HepG2 (cell line): ENCODE data around the gene ZKSCAN4. TPM values are rescaled to one million over a fixed set of nuclear protein-coding genes. Genes with fewer than 3 reads are reported as not detected.

Source experiments
- ADNP ChIP-seq: sonication (generic); formaldehyde crosslinking; IDR thresholded peaks from 2 replicates; pipeline ENCODE4 v1.4.0; 2020; ENCODE audit warnings: missing genetic modification reagents
- CC2D1A ChIP-seq: sonication (generic); formaldehyde crosslinking; IDR thresholded peaks from 2 replicates; pipeline ENCODE4 v1.8.1; 2023; ENCODE audit warnings: mild to moderate bottlenecking, missing genetic modification reagents
- GATAD2A ChIP-seq: IDR thresholded peaks from 2 replicates; pipeline ENCODE4 v1.6.1; 2016
- IKZF5 ChIP-seq: IDR thresholded peaks from 2 replicates; pipeline ENCODE4 v1.6.1; 2018; ENCODE audit warnings: missing genetic modification reagents, mild to moderate bottlenecking, missing compliant biosample characterization
- ISX ChIP-seq: sonication (generic); formaldehyde crosslinking; conservative IDR thresholded peaks from 2 replicates; pipeline ENCODE4 v1.5.0; 2020; ENCODE audit warnings: missing genetic modification reagents
- MAZ ChIP-seq, 2 experiments: sonication (generic) in 1 of 2; formaldehyde crosslinking in 1 of 2; IDR thresholded peaks; 2 replicates each; pipeline versions ENCODE4 v1.5.0 to v1.6.1; 2012 to 2020; ENCODE audit warnings: low read depth in 2 of 2, mild to moderate bottlenecking in 2 of 2, borderline replicate concordance in 1 of 2, improper control_type of control experiment in 1 of 2, low read length in 1 of 2, missing genetic modification reagents in 1 of 2, moderate library complexity in 1 of 2
- TARDBP ChIP-seq: sonication (generic); formaldehyde crosslinking; IDR thresholded peaks from 2 replicates; pipeline ENCODE4 v1.8.0; 2022; ENCODE audit warnings: mild to moderate bottlenecking, missing genetic modification reagents
- TCF7L2 ChIP-seq: IDR thresholded peaks from 2 replicates; pipeline ENCODE4 v1.6.1; 2011; ENCODE audit warnings: mild to moderate bottlenecking, low read depth, low read length, moderate library complexity
- ZBTB49 ChIP-seq: sonication (generic); formaldehyde crosslinking; IDR thresholded peaks from 2 replicates; pipeline ENCODE4 v1.4.0; 2020; ENCODE audit warnings: missing genetic modification reagents, borderline replicate concordance
- ZNF121 ChIP-seq: sonication (generic); formaldehyde crosslinking; IDR thresholded peaks from 2 replicates; pipeline ENCODE4 v1.5.0; 2020; ENCODE audit warnings: mild to moderate bottlenecking, missing genetic modification reagents
- ZNF501 ChIP-seq: sonication (generic); formaldehyde crosslinking; IDR thresholded peaks from 2 replicates; pipeline ENCODE4 v1.5.1; 2020; ENCODE audit warnings: mild to moderate bottlenecking, moderate library complexity, missing genetic modification reagents
- ZNF577 ChIP-seq: sonication (generic); formaldehyde crosslinking; IDR thresholded peaks from 2 replicates; pipeline ENCODE4 v1.4.0; 2020; ENCODE audit warnings: mild to moderate bottlenecking, low read depth, missing genetic modification reagents, borderline replicate concordance
- ZNF629 ChIP-seq: sonication (generic); formaldehyde crosslinking; conservative IDR thresholded peaks from 2 replicates; pipeline ENCODE4 v1.5.0; 2020; ENCODE audit warnings: missing genetic modification reagents
- polyA plus RNA-seq, 8 experiments: library from polyadenylated mRNA; depleted of rRNA in 3 of 8; stranded (reverse) in 7 of 8; unstranded in 1 of 8; fragments of >200 nt; fragmentation: Illumina TruSeq in 4 of 8; extraction: Trizol in 4 of 8; gene quantifications; 2 replicates each; pipeline versions ENCODE4 v1.2.1 to v1.2.3, GENCODE V29; 2011 to 2016; ENCODE audit warnings: low read depth in 4 of 8, missing spikeins in 1 of 8, mixed read lengths in 1 of 8; ENCODE audit not compliant: insufficient read depth in 1 of 8
- total RNA-seq, 5 experiments: library from RNA; depleted of rRNA; stranded (reverse); fragments of >200 nt; fragmentation: Illumina TruSeq; extraction: Trizol; gene quantifications; 2 replicates each; pipeline ENCODE4 v1.2.3, GENCODE V29; 2016; ENCODE audit warnings: low read depth in 1 of 5
- TF ChIP-seq, protein P1 (sequence below): fragments of 450-650 bp; IDR thresholded peaks from 2 replicates; pipeline ENCODE4 v1.6.1; 2017
- TF ChIP-seq, protein P2 (sequence below): sonication (generic); formaldehyde crosslinking; IDR thresholded peaks from 2 replicates; pipeline ENCODE4 v1.8.1; 2023; ENCODE audit warnings: missing genetic modification reagents, mild to moderate bottlenecking, borderline replicate concordance
- TF ChIP-seq, protein P3 (sequence below): sonication (generic); formaldehyde crosslinking; IDR thresholded peaks from 2 replicates; pipeline ENCODE4 v1.4.0; 2020; ENCODE audit warnings: missing genetic modification reagents, mild to moderate bottlenecking, borderline replicate concordance
- TF ChIP-seq, protein P4 (sequence below): sonication (generic); formaldehyde crosslinking; IDR thresholded peaks from 2 replicates; pipeline ENCODE4 v1.4.0; 2020; ENCODE audit warnings: missing genetic modification reagents

ZKSCAN4 gene
- total and polyA plus RNA-seq, 2 of the 13 experiments (the other 11 are each of a cell fraction or from before 2014, with no cell fraction given) = 2.9 to 7.8 TPM

- TF ChIP-seq, protein P1, sequence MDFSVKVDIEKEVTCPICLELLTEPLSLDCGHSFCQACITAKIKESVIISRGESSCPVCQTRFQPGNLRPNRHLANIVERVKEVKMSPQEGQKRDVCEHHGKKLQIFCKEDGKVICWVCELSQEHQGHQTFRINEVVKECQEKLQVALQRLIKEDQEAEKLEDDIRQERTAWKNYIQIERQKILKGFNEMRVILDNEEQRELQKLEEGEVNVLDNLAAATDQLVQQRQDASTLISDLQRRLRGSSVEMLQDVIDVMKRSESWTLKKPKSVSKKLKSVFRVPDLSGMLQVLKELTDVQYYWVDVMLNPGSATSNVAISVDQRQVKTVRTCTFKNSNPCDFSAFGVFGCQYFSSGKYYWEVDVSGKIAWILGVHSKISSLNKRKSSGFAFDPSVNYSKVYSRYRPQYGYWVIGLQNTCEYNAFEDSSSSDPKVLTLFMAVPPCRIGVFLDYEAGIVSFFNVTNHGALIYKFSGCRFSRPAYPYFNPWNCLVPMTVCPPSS = no peak
- TF ChIP-seq IKZF5 (CRISPR knock-in tag) = no peak; the same call in 1 of the 2 replicates
- TF ChIP-seq, protein P2, sequence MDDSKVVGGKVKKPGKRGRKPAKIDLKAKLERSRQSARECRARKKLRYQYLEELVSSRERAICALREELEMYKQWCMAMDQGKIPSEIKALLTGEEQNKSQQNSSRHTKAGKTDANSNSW (CRISPR knock-in tag) = no peak
- TF ChIP-seq GATAD2A (CRISPR knock-in tag) = peak; percentile 55
- TF ChIP-seq ZBTB49 (CRISPR knock-in tag) = no peak
- TF ChIP-seq ZNF121 (CRISPR knock-in tag) = 0 out of 2 replicates have a peak, but pooled peaks have one; percentile 28
- TF ChIP-seq TARDBP = peak; percentile 47; the same call in 1 of the 2 replicates
- peak; percentile 55; the same call in 1 of the 2 replicates for TF ChIP-seq MAZ (IDR thresholded peaks at IDR 0.05; ENCODE audit: borderline replicate concordance, low read depth, low read length)
- peak; percentile 66; the same call in 1 of the 2 replicates for TF ChIP-seq MAZ (CRISPR knock-in tag; IDR thresholded peaks at IDR 0.05; ENCODE audit: low read depth)
- peak; percentile 74; the same call in 1 of the 2 replicates for TF ChIP-seq ZNF501 (CRISPR knock-in tag)
- TF ChIP-seq TCF7L2 = no peak
- TF ChIP-seq ZNF577 (CRISPR knock-in tag) = no peak; the same call in 1 of the 2 replicates
- TF ChIP-seq ZNF629 (CRISPR knock-in tag) = no peak
- TF ChIP-seq ISX (CRISPR knock-in tag) = no peak
- no peak for TF ChIP-seq ADNP (CRISPR knock-in tag)
- no peak for TF ChIP-seq CC2D1A (CRISPR knock-in tag)
- TF ChIP-seq, protein P3, sequence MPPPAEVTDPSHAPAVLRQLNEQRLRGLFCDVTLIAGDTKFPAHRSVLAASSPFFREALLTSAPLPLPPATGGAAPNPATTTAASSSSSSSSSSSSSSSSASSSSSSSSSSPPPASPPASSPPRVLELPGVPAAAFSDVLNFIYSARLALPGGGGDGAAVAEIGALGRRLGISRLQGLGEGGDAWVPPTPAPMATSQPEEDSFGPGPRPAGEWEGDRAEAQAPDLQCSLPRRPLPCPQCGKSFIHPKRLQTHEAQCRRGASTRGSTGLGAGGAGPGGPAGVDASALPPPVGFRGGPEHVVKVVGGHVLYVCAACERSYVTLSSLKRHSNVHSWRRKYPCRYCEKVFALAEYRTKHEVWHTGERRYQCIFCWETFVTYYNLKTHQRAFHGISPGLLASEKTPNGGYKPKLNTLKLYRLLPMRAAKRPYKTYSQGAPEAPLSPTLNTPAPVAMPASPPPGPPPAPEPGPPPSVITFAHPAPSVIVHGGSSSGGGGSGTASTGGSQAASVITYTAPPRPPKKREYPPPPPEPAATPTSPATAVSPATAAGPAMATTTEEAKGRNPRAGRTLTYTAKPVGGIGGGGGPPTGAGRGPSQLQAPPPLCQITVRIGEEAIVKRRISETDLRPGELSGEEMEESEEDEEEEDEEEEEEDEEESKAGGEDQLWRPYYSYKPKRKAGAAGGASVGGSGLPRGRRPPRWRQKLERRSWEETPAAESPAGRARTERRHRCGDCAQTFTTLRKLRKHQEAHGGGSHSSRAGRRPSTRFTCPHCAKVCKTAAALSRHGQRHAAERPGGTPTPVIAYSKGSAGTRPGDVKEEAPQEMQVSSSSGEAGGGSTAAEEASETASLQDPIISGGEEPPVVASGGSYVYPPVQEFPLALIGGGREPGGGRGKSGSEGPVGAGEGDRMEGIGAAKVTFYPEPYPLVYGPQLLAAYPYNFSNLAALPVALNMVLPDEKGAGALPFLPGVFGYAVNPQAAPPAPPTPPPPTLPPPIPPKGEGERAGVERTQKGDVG (CRISPR knock-in tag) = no peak; the same call in 1 of the 2 replicates
- TF ChIP-seq, protein P4, sequence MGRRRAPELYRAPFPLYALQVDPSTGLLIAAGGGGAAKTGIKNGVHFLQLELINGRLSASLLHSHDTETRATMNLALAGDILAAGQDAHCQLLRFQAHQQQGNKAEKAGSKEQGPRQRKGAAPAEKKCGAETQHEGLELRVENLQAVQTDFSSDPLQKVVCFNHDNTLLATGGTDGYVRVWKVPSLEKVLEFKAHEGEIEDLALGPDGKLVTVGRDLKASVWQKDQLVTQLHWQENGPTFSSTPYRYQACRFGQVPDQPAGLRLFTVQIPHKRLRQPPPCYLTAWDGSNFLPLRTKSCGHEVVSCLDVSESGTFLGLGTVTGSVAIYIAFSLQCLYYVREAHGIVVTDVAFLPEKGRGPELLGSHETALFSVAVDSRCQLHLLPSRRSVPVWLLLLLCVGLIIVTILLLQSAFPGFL (CRISPR knock-in tag) = no peak; the same call in 1 of the 2 replicates
Measured at GRCh38 chr6:28218312-28219248, 33.5 kb downstream of the ZKSCAN4 start (continued).
